ENCODE measurements around the gene VN1R5. TPM values are rescaled to one million over a fixed set of nuclear protein-coding genes. Genes with fewer than 3 reads are reported as not detected.
"Not testable (repeated sequence)": the region's sequence is repeated elsewhere in the genome, so short reads cannot be mapped to it uniquely, and the experiment has no call there.

The VN1R5 gene
- total RNA-seq, 1 donor from 2014 or later: not detected

- H3K27me3 Mint-ChIP-seq (ENCODE audit: low read depth): no peaks in the 10 kb centered on the region
- peaks cover under 1% of the 10 kb centered on the region for H3K4me1 Mint-ChIP-seq (ENCODE audit: low read depth)
- no peak overlapping the region for H3K27ac Mint-ChIP-seq (ENCODE audit: unreplicated experiment)
- peaks cover 4% of the 10 kb centered on the region for H3K9me3 Mint-ChIP-seq (ENCODE audit: low read depth)
- DNase-seq (ENCODE audit: low spot score): no peak
- no peak overlapping the region for H3K4me3 Mint-ChIP-seq (ENCODE audit: unreplicated experiment)
- H3K36me3 Mint-ChIP-seq (ENCODE audit: low read depth): peaks cover 3% of the 10 kb centered on the region
- TF ChIP-seq, protein P1, sequence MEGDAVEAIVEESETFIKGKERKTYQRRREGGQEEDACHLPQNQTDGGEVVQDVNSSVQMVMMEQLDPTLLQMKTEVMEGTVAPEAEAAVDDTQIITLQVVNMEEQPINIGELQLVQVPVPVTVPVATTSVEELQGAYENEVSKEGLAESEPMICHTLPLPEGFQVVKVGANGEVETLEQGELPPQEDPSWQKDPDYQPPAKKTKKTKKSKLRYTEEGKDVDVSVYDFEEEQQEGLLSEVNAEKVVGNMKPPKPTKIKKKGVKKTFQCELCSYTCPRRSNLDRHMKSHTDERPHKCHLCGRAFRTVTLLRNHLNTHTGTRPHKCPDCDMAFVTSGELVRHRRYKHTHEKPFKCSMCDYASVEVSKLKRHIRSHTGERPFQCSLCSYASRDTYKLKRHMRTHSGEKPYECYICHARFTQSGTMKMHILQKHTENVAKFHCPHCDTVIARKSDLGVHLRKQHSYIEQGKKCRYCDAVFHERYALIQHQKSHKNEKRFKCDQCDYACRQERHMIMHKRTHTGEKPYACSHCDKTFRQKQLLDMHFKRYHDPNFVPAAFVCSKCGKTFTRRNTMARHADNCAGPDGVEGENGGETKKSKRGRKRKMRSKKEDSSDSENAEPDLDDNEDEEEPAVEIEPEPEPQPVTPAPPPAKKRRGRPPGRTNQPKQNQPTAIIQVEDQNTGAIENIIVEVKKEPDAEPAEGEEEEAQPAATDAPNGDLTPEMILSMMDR (IDR thresholded peaks at IDR 0.05): no peak
These were observed 30.3 kb downstream of the VN1R5 start for GRCh38 chr1:247286134-247286670.

- H3K27ac Mint-ChIP-seq (ENCODE audit: unreplicated experiment): no peak overlapping the region
- H3K4me1 Mint-ChIP-seq (ENCODE audit: low read depth): no peaks in the 10 kb centered on the region
- H3K27me3 Mint-ChIP-seq (ENCODE audit: low read depth): no peaks in the 10 kb centered on the region
- H3K36me3 Mint-ChIP-seq (ENCODE audit: low read depth): peaks cover 3% of the 10 kb centered on the region
- no peak overlapping the region for H3K4me3 Mint-ChIP-seq (ENCODE audit: unreplicated experiment)
- TF ChIP-seq, protein P1 (IDR thresholded peaks at IDR 0.05): peak; percentile 21
- DNase-seq (ENCODE audit: low spot score): no peak
- peaks cover 4% of the 10 kb centered on the region for H3K9me3 Mint-ChIP-seq (ENCODE audit: low read depth)
These were observed 31.6 kb downstream of the VN1R5 start for GRCh38 chr1:247287460-247287859.

DNA sequence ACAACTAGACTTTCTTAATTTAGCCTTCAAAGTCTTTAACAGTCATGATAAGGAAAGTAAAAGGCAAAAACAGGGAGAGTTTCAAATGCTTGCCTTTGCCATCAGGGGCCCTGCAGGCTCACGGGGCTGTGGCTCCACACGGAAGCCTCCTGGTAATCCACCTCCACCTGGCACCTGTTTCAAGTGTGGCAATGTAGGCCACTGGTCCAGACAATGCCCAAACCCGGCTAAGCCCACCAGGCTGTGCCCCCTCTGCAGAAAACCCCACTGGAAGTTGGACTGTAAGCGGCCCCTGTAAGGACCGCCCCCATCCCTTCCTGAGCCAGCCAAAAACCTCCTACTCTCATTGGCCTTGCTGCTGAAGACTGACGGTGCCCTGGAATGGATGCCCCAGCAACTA is 32.5 kb downstream of the VN1R5 start:
- Mint-ChIP-seq H3K4me1 (ENCODE audit: low read depth) (peaks cover 5% of the 10 kb centered on the region), H3K4me3 (ENCODE audit: unreplicated experiment) (no peak overlapping the region), H3K27me3 (ENCODE audit: low read depth) (no peaks in the 10 kb centered on the region), H3K36me3 (ENCODE audit: low read depth) (peaks cover 3% of the 10 kb centered on the region), H3K27ac (ENCODE audit: unreplicated experiment) (no peak overlapping the region), H3K9me3 (ENCODE audit: low read depth) (peaks cover 4% of the 10 kb centered on the region)
- DNase-seq (ENCODE audit: low spot score): no peak
- TF ChIP-seq, protein P1 (IDR thresholded peaks at IDR 0.05): no peak

DNA sequence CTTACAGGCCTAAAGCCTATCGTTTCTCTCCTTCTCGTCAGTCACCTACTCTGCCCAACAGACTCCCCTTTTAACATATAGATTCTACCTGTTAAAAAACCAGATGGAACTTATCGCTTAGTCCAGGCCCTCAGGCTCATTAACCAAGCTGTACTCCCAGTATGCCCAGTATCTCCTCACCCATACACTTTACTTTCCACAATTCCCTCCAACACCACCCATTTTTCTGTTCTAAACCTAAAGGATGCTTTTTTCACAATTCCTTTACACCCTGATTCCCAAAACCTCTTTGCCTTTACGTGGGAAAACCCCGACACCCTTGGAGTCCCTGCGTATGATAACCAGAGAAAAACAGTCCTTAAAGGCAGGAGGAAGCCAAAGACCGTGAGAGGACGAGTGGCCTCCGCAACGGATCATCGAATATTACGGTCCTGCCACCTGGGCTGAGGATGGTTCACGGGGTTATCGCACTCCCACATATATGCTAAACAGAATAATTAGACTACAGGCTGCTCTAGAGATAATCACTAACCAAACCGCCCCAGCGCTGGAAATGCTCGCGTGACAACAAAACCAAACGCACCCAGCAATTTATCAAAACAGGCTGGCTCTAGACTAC is 33.5 kb downstream of the VN1R5 start:
- not testable (repeated sequence) for H3K27me3 Mint-ChIP-seq (ENCODE audit: low read depth); DNase-seq (ENCODE audit: low spot score); H3K9me3 Mint-ChIP-seq (ENCODE audit: low read depth); H3K4me3 Mint-ChIP-seq (ENCODE audit: unreplicated experiment); H3K27ac Mint-ChIP-seq (ENCODE audit: unreplicated experiment); H3K36me3 Mint-ChIP-seq (ENCODE audit: low read depth)
- H3K4me1 Mint-ChIP-seq (ENCODE audit: low read depth): peaks cover 12% of the 10 kb centered on the region

- H3K27ac Mint-ChIP-seq (ENCODE audit: unreplicated experiment): no peak overlapping the region
- no peaks in the 10 kb centered on the region for H3K27me3 Mint-ChIP-seq (ENCODE audit: low read depth)
- no peak for DNase-seq (ENCODE audit: low spot score)
- TF ChIP-seq, protein P1 (IDR thresholded peaks at IDR 0.05): no peak
- peaks cover 4% of the 10 kb centered on the region for H3K9me3 Mint-ChIP-seq (ENCODE audit: low read depth)
- H3K4me3 Mint-ChIP-seq (ENCODE audit: unreplicated experiment): no peak overlapping the region
- peaks cover 24% of the 10 kb centered on the region for H3K4me1 Mint-ChIP-seq (ENCODE audit: low read depth)
- H3K36me3 Mint-ChIP-seq (ENCODE audit: low read depth): peaks cover 3% of the 10 kb centered on the region
These were observed 34.7 kb downstream of the VN1R5 start for GRCh38 chr1:247290576-247290975.

DNA sequence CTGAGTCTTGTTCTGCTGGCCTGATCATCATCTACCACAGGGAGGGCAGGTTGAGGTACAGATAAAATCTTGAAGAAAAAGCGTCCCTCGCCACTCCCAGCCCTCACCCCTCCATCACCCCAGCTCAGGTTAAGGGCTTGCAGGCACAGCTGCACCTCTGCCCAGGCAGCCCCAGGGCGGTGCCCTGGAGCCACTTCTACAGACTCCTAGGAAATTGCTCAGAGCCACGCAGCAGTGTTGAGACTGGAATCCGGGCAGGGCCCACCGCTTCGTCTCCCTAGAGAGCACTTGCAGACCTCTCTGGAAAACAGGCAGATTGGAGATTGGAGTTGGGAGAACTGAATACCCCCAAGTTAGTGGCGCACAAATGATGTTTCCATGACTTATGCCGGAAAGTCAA is 35.3 kb downstream of the VN1R5 start:
- Mint-ChIP-seq H3K4me1 (ENCODE audit: low read depth) (peaks cover 24% of the 10 kb centered on the region), H3K27me3 (ENCODE audit: low read depth) (no peaks in the 10 kb centered on the region), H3K27ac (ENCODE audit: unreplicated experiment) (no peak overlapping the region), H3K9me3 (ENCODE audit: low read depth) (peaks cover 2% of the 10 kb centered on the region), H3K36me3 (ENCODE audit: low read depth) (peaks cover 3% of the 10 kb centered on the region), H3K4me3 (ENCODE audit: unreplicated experiment) (no peak overlapping the region)
- TF ChIP-seq, protein P1 (IDR thresholded peaks at IDR 0.05): no peak
- DNase-seq (ENCODE audit: low spot score): no peak

Measured in chondrocyte (in vitro differentiated cells).